Neural cell (in vitro differentiated cells): ENCODE measurements around the gene GRK4. TPM values are rescaled to one million over a fixed set of nuclear protein-coding genes. Genes with fewer than 3 reads are reported as not detected.

Experiments
- H2AFZ ChIP-seq: fragments of 200-600, 300-800 bp; sonication (generic), shearing (Covaris generic); 2 replicates; pipeline ENCODE4 v1.6.0; 2014; ENCODE audit warnings: low read depth, mild to moderate bottlenecking, antibody characterized with exemption, low read length, moderate library complexity
- H3F3A ChIP-seq: fragments of 200-600 bp; shearing (Covaris generic); 2 replicates; pipeline ENCODE4 v1.6.1; 2016; ENCODE audit warnings: mild to moderate bottlenecking, moderate library complexity, mixed read lengths, antibody characterized with exemption, low read length; ENCODE audit not compliant: insufficient read depth, poor library complexity, severe bottlenecking
- H3K27ac ChIP-seq: fragments of 200-600, 300-800 bp; sonication (generic), shearing (Covaris generic); 2 replicates; pipeline ENCODE4 v1.5.1; 2014; ENCODE audit warnings: mild to moderate bottlenecking, low read length, moderate library complexity
- H3K27me3 ChIP-seq: fragments of 300-800, 200-600 bp; sonication (generic), shearing (Covaris generic); 2 replicates; pipeline ENCODE4 v1.6.0; 2014; ENCODE audit warnings: mild to moderate bottlenecking, low read depth, low read length, moderate library complexity; ENCODE audit not compliant: insufficient read depth
- H3K36me3 ChIP-seq: fragments of 300-800, 200-600 bp; sonication (generic), shearing (Covaris generic); 2 replicates; pipeline ENCODE4 v1.5.1; 2014; ENCODE audit warnings: mild to moderate bottlenecking, antibody characterized with exemption, low read length, moderate library complexity; ENCODE audit not compliant: insufficient read depth
- H3K4me2 ChIP-seq: fragments of 300-800, 200-600 bp; sonication (generic), shearing (Covaris generic); 2 replicates; pipeline ENCODE4 v1.6.0; 2014; ENCODE audit warnings: mild to moderate bottlenecking, low read length
- H3K4me3 ChIP-seq: fragments of 300-800, 200-600 bp; sonication (generic), shearing (Covaris generic); 2 replicates; pipeline ENCODE4 v1.5.1; 2014; ENCODE audit warnings: mild to moderate bottlenecking, low read length, moderate library complexity
- H3K79me2 ChIP-seq: fragments of 200-600 bp; shearing (Covaris generic); replicated peaks from 2 replicates; pipeline ENCODE4 v1.6.0; 2014; ENCODE audit warnings: mild to moderate bottlenecking, low read length, moderate library complexity; ENCODE audit not compliant: insufficient read depth
- H3K9ac ChIP-seq: fragments of 300-800, 200-600 bp; sonication (generic), shearing (Covaris generic); 2 replicates; pipeline ENCODE4 v1.6.1; 2016; ENCODE audit warnings: mild to moderate bottlenecking, low read length, mixed read lengths
- H3K9me2 ChIP-seq: fragments of 200-600 bp; shearing (Covaris generic); 2 replicates; pipeline ENCODE4 v1.6.1; 2016; ENCODE audit warnings: mild to moderate bottlenecking, low read length, mixed read lengths; ENCODE audit not compliant: insufficient read depth
- H3K9me3 ChIP-seq: fragments of 200-600, 300-800 bp; sonication (generic), shearing (Covaris generic); 2 replicates; pipeline ENCODE4 v1.6.1; 2016; ENCODE audit warnings: mild to moderate bottlenecking, mixed run types, low read length, moderate library complexity, mixed read lengths
- H4K20me1 ChIP-seq: fragments of 200-600 bp; shearing (Covaris generic); 2 replicates; pipeline ENCODE4 v1.6.1; 2016; ENCODE audit warnings: mild to moderate bottlenecking, mixed run types; ENCODE audit not compliant: insufficient read depth
- EP300 ChIP-seq: fragments of 450-650 bp; conservative IDR thresholded peaks from 2 replicates; pipeline ENCODE4 v1.6.1; 2014; ENCODE audit warnings: antibody characterized with exemption, mild to moderate bottlenecking, moderate library complexity; ENCODE audit not compliant: poor library complexity, severe bottlenecking
- EZH2 ChIP-seq: fragments of 200-600, 300-800 bp; shearing (Covaris generic), sonication (generic); IDR thresholded peaks from 2 replicates; pipeline ENCODE4 v1.6.1; 2014; ENCODE audit warnings: antibody characterized with exemption, low read length, borderline replicate concordance, mild to moderate bottlenecking; ENCODE audit not compliant: insufficient read depth, poor library complexity, severe bottlenecking
- MXI1 ChIP-seq: fragments of 450-650 bp; conservative IDR thresholded peaks from 2 replicates; pipeline ENCODE4 v1.6.1; 2014; ENCODE audit warnings: antibody characterized with exemption, mild to moderate bottlenecking; ENCODE audit not compliant: poor library complexity, severe bottlenecking
- POLR2AphosphoS5 ChIP-seq: IDR thresholded peaks from 2 replicates; pipeline ENCODE4 v1.6.1; 2012
- RAD21 ChIP-seq: fragments of 450-650 bp; conservative IDR thresholded peaks from 2 replicates; pipeline ENCODE4 v1.6.1; 2014; ENCODE audit warnings: antibody characterized with exemption, mild to moderate bottlenecking, moderate library complexity
- SMC3 ChIP-seq: fragments of 450-650 bp; conservative IDR thresholded peaks from 2 replicates; pipeline ENCODE4 v1.6.1; 2014; ENCODE audit warnings: antibody characterized with exemption, mild to moderate bottlenecking, moderate library complexity; ENCODE audit not compliant: poor library complexity
- TAF1 ChIP-seq: IDR thresholded peaks from 2 replicates; pipeline ENCODE4 v1.6.1; 2012; ENCODE audit warnings: low read depth
- polyA plus RNA-seq: library from polyadenylated mRNA; depleted of rRNA; stranded (reverse); fragments of >200 nt; gene quantifications from 2 replicates; pipeline ENCODE4 v1.2.3, GENCODE V29; 2014
- TF ChIP-seq, protein P1 (sequence below): IDR thresholded peaks from 2 replicates; pipeline ENCODE4 v1.6.1; 2012; ENCODE audit warnings: borderline replicate concordance
- TF ChIP-seq, protein P2 (sequence below): fragments of 450-650 bp; IDR thresholded peaks from 2 replicates; pipeline ENCODE4 v1.5.1; 2014; ENCODE audit warnings: antibody characterized with exemption, mild to moderate bottlenecking, moderate library complexity; ENCODE audit not compliant: poor library complexity, severe bottlenecking

GRK4 gene
- polyA plus RNA-seq, 1 donor from 2014 or later: 17.4 TPM

DNA sequence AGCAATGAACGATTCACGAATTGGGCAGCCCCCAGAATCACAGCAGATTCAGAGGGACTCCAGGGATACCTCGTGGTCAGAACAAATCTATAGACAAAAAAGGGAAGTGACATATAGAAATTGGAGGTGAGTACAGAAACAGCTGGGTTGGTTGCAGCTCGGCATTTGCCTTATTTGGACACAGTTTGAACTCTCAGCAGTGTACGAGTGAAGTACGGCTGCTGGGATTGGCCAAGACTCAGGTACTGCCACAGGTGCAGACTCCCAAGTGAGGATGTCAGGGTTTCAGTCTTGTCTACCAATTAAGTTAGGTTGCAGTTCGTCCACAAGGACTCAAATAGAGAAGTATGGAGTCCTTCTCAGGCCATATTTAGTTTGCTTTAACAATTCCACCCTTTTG, 82.8 kb downstream of the GRK4 start:
- TF ChIP-seq POLR2AphosphoS5: no peak
- no peak for TF ChIP-seq TAF1
- no peak for TF ChIP-seq RAD21
- no peak for TF ChIP-seq EP300
- TF ChIP-seq, protein P1, sequence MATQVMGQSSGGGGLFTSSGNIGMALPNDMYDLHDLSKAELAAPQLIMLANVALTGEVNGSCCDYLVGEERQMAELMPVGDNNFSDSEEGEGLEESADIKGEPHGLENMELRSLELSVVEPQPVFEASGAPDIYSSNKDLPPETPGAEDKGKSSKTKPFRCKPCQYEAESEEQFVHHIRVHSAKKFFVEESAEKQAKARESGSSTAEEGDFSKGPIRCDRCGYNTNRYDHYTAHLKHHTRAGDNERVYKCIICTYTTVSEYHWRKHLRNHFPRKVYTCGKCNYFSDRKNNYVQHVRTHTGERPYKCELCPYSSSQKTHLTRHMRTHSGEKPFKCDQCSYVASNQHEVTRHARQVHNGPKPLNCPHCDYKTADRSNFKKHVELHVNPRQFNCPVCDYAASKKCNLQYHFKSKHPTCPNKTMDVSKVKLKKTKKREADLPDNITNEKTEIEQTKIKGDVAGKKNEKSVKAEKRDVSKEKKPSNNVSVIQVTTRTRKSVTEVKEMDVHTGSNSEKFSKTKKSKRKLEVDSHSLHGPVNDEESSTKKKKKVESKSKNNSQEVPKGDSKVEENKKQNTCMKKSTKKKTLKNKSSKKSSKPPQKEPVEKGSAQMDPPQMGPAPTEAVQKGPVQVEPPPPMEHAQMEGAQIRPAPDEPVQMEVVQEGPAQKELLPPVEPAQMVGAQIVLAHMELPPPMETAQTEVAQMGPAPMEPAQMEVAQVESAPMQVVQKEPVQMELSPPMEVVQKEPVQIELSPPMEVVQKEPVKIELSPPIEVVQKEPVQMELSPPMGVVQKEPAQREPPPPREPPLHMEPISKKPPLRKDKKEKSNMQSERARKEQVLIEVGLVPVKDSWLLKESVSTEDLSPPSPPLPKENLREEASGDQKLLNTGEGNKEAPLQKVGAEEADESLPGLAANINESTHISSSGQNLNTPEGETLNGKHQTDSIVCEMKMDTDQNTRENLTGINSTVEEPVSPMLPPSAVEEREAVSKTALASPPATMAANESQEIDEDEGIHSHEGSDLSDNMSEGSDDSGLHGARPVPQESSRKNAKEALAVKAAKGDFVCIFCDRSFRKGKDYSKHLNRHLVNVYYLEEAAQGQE: no peak
- TF ChIP-seq EZH2: no peak
- no peak for TF ChIP-seq MXI1
- TF ChIP-seq, protein P2, sequence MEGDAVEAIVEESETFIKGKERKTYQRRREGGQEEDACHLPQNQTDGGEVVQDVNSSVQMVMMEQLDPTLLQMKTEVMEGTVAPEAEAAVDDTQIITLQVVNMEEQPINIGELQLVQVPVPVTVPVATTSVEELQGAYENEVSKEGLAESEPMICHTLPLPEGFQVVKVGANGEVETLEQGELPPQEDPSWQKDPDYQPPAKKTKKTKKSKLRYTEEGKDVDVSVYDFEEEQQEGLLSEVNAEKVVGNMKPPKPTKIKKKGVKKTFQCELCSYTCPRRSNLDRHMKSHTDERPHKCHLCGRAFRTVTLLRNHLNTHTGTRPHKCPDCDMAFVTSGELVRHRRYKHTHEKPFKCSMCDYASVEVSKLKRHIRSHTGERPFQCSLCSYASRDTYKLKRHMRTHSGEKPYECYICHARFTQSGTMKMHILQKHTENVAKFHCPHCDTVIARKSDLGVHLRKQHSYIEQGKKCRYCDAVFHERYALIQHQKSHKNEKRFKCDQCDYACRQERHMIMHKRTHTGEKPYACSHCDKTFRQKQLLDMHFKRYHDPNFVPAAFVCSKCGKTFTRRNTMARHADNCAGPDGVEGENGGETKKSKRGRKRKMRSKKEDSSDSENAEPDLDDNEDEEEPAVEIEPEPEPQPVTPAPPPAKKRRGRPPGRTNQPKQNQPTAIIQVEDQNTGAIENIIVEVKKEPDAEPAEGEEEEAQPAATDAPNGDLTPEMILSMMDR: no peak
- TF ChIP-seq SMC3: no peak
- no peaks in the 10 kb centered on the region for H3K36me3 ChIP-seq
- no peaks in the 10 kb centered on the region for H3K9me2 ChIP-seq
- H3K27ac ChIP-seq: no peak overlapping the region
- no peaks in the 10 kb centered on the region for H4K20me1 ChIP-seq
- no peaks in the 10 kb centered on the region for H3K9me3 ChIP-seq
- no peaks in the 10 kb centered on the region for H3K27me3 ChIP-seq
- H3F3A ChIP-seq: no peaks in the 10 kb centered on the region
- no peak overlapping the region for H3K9ac ChIP-seq
- H2AFZ ChIP-seq: no peak overlapping the region
- H3K4me3 ChIP-seq: no peak overlapping the region
- H3K4me2 ChIP-seq: no peak overlapping the region
- no peaks in the 10 kb centered on the region for H3K79me2 ChIP-seq

DNA sequence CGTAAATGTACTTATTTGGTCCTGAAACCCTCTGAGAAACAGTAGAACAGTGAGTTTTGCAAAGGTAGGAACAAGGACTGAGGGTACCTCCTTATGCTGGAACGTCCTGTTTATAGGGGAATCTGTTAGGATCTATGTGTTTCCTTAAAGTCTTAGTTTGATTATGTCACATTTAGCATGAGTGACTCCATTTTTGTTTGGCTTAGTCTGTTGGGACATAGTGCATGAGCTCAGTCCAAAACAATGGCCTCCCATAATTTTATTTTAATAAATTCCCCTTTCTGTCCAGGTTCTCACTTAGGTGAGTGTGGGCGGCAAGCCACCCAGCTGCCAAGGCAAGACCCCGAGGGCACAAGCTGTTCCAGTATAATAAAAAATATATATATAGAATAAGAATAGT, 83.3 kb downstream of the GRK4 start:
- Histone ChIP-seq H3K4me3 (no peak overlapping the region), H3K79me2 (no peaks in the 10 kb centered on the region), H3K27ac (no peak overlapping the region), H3K9ac (no peak overlapping the region), H3K9me2 (no peaks in the 10 kb centered on the region), H3K4me2 (no peak overlapping the region), H4K20me1 (no peaks in the 10 kb centered on the region), H3K9me3 (no peaks in the 10 kb centered on the region), H3K36me3 (no peaks in the 10 kb centered on the region), H3K27me3 (no peaks in the 10 kb centered on the region), H3F3A (no peaks in the 10 kb centered on the region), H2AFZ (no peak overlapping the region)
- TF ChIP-seq EZH2: no peak
- TF ChIP-seq TAF1: no peak
- TF ChIP-seq EP300: no peak
- TF ChIP-seq POLR2AphosphoS5: no peak
- TF ChIP-seq, protein P2: no peak
- no peak for TF ChIP-seq MXI1
- no peak for TF ChIP-seq RAD21
- TF ChIP-seq, protein P1: no peak
- TF ChIP-seq SMC3: no peak
